ENCODE data around the gene TEX13C. TPM values are rescaled to one million over a fixed set of nuclear protein-coding genes. Genes with fewer than 3 reads are reported as not detected.
"Not testable (repeated sequence)": the region's sequence is repeated elsewhere in the genome, so short reads cannot be mapped to it uniquely, and the experiment has no call there.

TEX13C gene
- total RNA-seq, 2 experiments from 2014 or later = not detected

- no peaks in the 10 kb centered on the region for H3K9me2 ChIP-seq (ENCODE audit: insufficient read depth, low read length)
- no peak overlapping the region for H3K27ac ChIP-seq (ENCODE audit: low read depth, low read length, poor library complexity, severe bottlenecking)
- H3K4me2 ChIP-seq (ENCODE audit: low read length) = no peak overlapping the region
- TF ChIP-seq EZH2phosphoT487 (IDR thresholded peaks at IDR 0.05; ENCODE audit: borderline replicate concordance, low read depth, low read length) (no peak), CTCF (conservative IDR thresholded peaks at IDR 0.05; ENCODE audit: low read length) (no peak)
- H2AFZ ChIP-seq (ENCODE audit: low read length) = no peak overlapping the region
- H4K20me1 ChIP-seq (ENCODE audit: insufficient read depth, low read length) = no peaks in the 10 kb centered on the region
- no TSS peak for BruUV-seq (replicated peaks)
- H3K4me1 ChIP-seq (ENCODE audit: insufficient read depth, low read length, poor library complexity, severe bottlenecking) = no peaks in the 10 kb centered on the region
- no peaks in the 10 kb centered on the region for H3K36me3 ChIP-seq (ENCODE audit: insufficient read depth, low read length)
- ChIA-PET POLR2A (no interaction called here), CTCF (ENCODE audit: unreplicated experiment) (no interaction called here)
- no peaks in the 10 kb centered on the region for H3K79me2 ChIP-seq (ENCODE audit: insufficient read depth, low read depth, low read length)
- intact Hi-C loops (cut with micrococcal nuclease; ENCODE audit: unreplicated experiment) = no loop called here
- no peaks in the 10 kb centered on the region for H3K9me3 ChIP-seq (ENCODE audit: low read length)
- no peak for DNase-seq (ENCODE audit: low spot score)
- H3K4me3 ChIP-seq (ENCODE audit: low read depth, low read length, poor library complexity, severe bottlenecking) = no peak overlapping the region
Measured at GRCh38 chrX:125306335-125306866, 13.3 kb upstream of the TEX13C start.

- no peaks in the 10 kb centered on the region for H3K79me2 ChIP-seq (ENCODE audit: insufficient read depth, low read depth, low read length)
- no peaks in the 10 kb centered on the region for H3K36me3 ChIP-seq (ENCODE audit: insufficient read depth, low read length)
- TF ChIP-seq EZH2phosphoT487 (IDR thresholded peaks at IDR 0.05; ENCODE audit: borderline replicate concordance, low read depth, low read length) (no peak), CTCF (conservative IDR thresholded peaks at IDR 0.05; ENCODE audit: low read length) (no peak)
- no peak for DNase-seq (ENCODE audit: low spot score)
- H2AFZ ChIP-seq (ENCODE audit: low read length) = no peak overlapping the region
- H3K27ac ChIP-seq (ENCODE audit: low read depth, low read length, poor library complexity, severe bottlenecking) = no peak overlapping the region
- H3K9me2 ChIP-seq (ENCODE audit: insufficient read depth, low read length) = no peaks in the 10 kb centered on the region
- no peaks in the 10 kb centered on the region for H3K9me3 ChIP-seq (ENCODE audit: low read length)
- no peak overlapping the region for H3K4me2 ChIP-seq (ENCODE audit: low read length)
- ChIA-PET CTCF (ENCODE audit: unreplicated experiment) (no interaction called here), POLR2A (no interaction called here)
- intact Hi-C loops (cut with micrococcal nuclease; ENCODE audit: unreplicated experiment) = no loop called here
- H4K20me1 ChIP-seq (ENCODE audit: insufficient read depth, low read length) = no peaks in the 10 kb centered on the region
- H3K4me3 ChIP-seq (ENCODE audit: low read depth, low read length, poor library complexity, severe bottlenecking) = no peak overlapping the region
- BruUV-seq (replicated peaks) = no TSS peak
- no peaks in the 10 kb centered on the region for H3K4me1 ChIP-seq (ENCODE audit: insufficient read depth, low read length, poor library complexity, severe bottlenecking)
Measured at GRCh38 chrX:125308653-125309052, 11.0 kb upstream of the TEX13C start.

- H3K27ac ChIP-seq (ENCODE audit: low read depth, low read length, poor library complexity, severe bottlenecking); DNase-seq (ENCODE audit: low spot score); H3K79me2 ChIP-seq (ENCODE audit: insufficient read depth, low read depth, low read length); H3K4me3 ChIP-seq (ENCODE audit: low read depth, low read length, poor library complexity, severe bottlenecking); H3K4me2 ChIP-seq (ENCODE audit: low read length); H3K36me3 ChIP-seq (ENCODE audit: insufficient read depth, low read length); H3K9me2 ChIP-seq (ENCODE audit: insufficient read depth, low read length); POLR2A ChIA-PET; intact Hi-C loops (cut with micrococcal nuclease; ENCODE audit: unreplicated experiment); CTCF ChIA-PET (ENCODE audit: unreplicated experiment); BruUV-seq (replicated peaks); H2AFZ ChIP-seq (ENCODE audit: low read length); H3K9me3 ChIP-seq (ENCODE audit: low read length); H3K4me1 ChIP-seq (ENCODE audit: insufficient read depth, low read length, poor library complexity, severe bottlenecking); H4K20me1 ChIP-seq (ENCODE audit: insufficient read depth, low read length): not testable (repeated sequence)
Measured at GRCh38 chrX:125319166-125319565, 505 bp upstream of the TEX13C start.

Data from OCI-LY7 (cell line).